Stimulated activated CD4-positive, alpha-beta T cell treated with anti-CD3 and anti-CD28 coated beads, TNF-alpha, amount 100 ng/mL, for 48 hours (primary cell): Measurements from ENCODE around the gene MOAP1.
"Not testable (repeated sequence)": the region's sequence is repeated elsewhere in the genome, so short reads cannot be mapped to it uniquely, and the experiment has no call there.

Experiments
- DNase-seq, 3 donors: peaks; one replicate each; pipeline ENCODE4 v3.0.0-alpha.2; 2020; ENCODE audit warnings: low read depth in 3 of 3

MOAP1 gene

DNA sequence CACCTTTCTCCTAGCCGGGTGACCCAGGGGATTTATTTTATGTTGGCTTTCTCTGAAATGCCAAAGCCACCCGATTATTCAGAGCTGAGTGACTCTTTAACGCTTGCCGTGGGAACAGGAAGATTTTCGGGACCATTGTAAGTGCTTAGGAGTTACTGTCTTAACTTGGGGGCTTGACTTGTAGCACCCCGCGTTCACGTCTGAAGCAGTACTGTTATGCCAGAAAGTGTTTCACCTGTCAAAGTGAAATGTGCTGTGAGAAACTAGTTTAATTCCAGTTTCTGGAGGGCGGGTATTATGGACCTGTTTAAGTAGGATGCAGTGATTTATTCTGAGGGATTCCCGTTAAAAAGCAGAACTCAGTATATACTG lies 638 bp upstream of the MOAP1 start:
- DNase-seq, result no peak

DNA sequence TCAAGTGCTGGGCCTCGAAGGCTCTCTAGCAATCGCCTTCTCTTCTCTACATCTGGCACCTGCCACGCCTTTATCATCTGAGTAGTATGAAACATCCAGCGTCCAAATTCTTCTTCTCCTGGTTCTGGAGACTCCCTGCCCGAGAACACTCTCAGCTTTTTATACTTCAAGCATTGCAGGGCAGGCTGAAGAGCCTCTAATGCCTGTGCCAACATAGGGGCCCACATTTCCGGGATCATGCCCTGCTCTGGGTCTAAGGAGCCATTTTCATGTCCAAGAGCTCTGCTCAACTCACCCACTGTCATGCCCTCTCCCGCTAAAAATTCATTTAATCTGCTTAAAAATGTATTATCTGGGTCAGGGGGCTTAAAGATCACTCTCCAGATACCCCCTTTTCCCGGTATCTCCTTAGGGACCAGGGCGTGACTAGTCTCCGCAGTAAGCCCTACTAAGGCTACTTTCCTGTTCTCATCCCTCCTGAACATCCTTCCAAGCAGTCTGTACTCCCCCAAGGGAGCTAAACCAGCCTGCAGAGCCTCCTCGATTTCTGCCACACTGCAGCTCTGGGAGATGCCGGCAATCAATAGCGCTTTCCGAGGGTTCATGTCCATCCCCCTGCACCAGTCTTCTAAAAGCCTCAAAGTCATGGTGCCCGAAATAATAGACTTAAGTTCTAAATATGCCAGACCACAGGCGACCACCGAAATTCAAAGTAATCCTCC lies 940 bp downstream of the MOAP1 start:
- no peak for DNase-seq

DNA sequence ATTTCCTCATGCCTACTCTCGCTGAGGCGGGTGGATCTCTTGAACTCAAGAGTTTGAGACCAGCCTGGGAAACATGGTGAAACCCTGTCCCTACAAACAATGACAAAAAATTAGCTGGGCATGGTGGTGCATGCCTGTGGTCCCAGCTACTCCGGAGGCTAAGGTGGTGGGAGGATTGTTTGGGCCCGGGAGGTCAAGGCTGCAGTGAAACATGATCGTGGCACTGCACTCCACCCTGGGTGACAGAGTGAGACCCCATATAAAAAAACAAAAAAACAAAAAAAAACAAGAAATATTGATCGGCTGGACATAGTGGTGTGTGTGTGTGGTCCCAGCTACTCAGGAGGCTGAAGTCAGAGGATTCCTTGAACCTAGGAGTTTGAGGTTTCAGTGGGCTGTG lies 9.2 kb downstream of the MOAP1 start:
- DNase-seq, result no peak

DNA sequence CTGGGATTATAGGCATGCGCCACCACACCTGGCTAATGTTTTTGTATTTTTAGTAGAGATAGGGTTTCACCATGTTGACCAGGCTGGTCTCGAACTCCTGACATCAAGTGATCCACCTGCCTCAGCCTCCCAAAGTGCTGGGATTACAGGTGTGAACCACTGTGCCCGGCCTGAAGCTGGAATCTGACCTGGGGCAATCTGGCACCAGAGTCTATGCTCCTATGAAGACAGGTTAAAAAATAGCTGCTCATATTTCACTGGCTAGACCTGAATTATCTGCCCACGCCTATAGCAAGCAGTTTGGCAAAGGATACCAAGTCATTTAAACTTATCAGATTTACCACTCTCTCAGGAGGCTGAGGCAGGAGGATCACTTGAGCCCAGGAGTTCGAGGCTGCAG lies 10.0 kb downstream of the MOAP1 start:
- not testable (repeated sequence) for DNase-seq

DNA sequence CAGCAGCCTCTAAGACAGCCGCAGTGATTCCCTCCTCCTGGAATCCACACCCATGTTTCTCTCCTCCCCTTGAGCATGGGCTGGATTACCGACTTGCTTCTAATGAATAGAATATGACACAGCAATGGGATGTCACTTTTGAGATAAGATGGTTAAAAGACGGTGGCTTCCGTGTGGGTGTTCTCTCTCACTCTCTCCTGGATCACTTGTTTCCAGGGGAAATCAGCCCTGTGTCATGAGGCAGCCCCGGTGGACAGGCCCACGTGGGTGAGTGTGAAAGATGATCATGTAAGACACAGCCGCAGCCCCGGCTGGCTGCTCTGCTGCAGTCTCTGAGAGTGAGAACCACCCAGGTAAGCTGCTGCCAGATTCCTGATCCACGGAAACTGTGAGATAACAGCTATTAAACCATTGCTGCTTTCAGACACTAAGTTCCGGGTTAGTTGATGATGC lies 10.7 kb downstream of the MOAP1 start:
- no peak for DNase-seq

DNA sequence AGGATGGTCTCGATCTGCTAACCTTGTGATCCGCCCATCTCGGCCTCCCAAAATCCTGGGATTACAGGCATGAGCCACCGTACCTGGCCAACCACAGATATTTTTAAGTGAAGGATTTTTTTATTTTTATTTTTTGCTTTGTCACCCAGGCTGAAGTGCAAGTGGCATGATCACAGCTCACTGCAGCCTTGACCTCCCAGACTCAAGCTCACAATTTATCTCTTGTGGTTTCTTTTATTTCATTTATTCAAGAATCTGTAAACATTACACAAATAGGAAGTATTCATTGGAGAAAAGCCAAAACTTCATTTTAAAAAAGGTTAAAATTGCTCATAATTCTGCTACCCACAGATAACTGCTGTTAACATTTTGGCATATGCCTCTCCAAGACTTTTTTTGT lies 13.3 kb downstream of the MOAP1 start:
- no peak for DNase-seq

DNA sequence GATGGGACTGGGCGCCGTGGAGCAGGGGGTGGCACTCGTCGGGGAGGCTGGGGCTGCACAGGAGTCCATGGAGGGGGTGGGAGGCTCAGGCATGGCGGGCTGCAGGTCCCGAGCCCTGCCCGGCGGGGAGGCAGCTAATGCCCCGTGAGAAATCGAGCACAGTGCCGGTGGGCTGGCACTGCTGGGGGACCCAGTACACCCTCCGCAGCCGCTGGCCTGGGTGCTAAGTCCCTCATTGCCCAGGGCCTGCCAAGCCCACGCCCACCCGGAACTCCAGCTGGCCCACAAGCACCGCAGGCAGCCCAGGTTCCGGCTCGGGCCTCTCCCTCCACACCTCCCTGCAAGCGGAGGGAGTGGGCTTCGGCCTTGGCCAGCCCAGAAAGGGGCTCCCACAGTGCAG lies 14.6 kb downstream of the MOAP1 start:
- DNase-seq, result not testable (repeated sequence)

DNA sequence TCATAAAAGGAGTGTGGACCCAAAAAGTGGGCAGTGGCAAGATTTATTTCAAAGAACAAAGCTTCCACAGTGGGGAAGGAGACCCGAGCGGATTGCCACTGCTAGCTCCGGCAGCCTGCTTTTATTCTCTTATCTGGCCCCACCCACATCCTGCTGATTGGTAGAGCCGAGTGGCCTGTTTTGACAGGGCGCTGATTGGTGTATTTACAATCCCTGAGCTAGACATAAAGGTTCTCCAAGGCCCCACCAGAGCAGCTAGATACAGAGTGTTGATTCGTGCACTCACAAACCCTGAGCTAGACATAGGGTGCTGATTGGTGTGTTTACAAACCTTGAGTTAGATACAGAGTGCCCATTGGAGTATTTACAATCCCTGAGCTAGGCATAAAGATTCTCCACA lies 15.1 kb downstream of the MOAP1 start:
- not testable (repeated sequence) for DNase-seq

DNA sequence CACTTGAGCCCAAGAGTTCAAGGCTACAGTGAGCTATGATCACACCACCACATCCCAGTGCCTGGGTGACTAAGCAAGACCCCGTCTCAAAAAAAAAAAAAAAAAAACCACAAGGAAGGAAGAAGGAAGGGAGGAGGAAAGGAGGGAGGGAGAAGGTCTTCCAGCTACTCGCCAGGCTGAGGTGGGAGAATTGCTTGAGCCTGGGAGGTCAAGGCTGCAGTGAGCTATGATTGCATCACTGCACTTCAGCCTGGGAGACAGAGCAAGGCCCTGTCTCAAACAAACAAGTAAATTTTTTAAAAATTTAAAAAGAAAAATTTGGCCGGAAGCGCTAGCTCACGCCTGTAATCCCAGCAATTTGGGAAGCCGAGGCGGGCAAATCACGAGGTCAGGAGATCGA lies 16.1 kb downstream of the MOAP1 start:
- DNase-seq, result not testable (repeated sequence)

DNA sequence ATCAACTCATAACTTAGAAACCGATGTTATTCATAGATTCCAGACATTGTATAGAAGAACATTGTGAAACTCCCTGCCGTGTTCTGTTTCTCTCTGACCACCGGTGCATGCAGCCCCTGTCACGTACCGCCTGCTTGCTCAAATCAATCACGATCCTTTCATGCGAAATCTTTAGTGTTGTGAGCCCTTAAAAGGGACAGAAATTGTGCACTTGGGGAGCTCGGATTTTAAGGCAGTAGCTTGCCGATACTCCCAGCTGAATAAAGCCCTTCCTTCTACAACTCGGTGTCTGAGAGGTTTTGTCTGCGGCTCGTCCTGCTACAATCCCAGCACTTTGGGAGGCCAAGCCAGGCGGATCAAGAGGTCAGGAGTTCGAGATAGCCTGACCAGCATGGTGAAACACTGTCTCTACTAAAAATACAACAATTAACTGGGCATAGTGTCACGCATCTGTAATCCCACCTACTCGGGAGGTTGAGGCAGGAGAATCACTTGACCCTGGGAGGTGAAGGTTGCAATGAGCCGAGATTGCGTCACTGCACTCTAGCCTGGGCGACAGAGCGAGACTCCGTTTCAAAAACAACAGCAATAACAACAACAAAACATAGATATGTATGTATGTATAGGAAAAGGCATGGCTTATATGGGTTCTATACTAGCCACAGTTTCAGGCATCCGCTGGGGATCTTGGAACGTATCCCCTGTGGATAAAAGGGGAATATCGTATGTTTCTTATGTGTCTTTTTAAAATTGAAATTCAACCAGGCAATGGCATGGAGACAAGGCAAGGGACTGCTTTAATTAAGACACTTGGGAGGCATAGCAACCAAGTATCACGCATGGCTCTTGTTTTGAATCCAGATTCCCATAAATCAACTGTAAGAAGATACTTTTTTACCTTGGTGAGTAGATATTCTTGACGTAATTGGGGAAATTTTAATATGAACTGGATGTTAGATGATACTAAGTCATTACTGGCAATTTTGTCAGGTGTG lies 19.1 kb downstream of the MOAP1 start:
- DNase-seq, result not testable (repeated sequence)

DNA sequence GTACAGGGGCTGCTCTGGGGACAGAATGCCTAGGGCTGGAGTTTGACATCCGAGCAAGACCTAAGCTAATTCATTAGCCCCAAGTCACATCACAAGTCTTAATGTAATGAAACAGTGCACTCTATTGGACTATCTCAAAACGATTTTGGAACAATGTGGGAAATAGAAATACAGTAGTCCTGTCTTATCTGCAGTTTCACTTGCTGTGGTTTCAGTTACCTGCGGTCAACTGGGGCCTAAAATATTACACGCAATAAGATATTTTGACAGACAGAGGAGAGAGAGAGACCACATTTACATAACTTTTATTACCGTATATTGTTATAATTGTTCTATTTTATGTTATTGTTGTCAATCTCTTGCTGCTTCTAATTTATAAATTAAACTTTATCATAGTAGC lies 21.1 kb downstream of the MOAP1 start:
- no peak for DNase-seq

DNA sequence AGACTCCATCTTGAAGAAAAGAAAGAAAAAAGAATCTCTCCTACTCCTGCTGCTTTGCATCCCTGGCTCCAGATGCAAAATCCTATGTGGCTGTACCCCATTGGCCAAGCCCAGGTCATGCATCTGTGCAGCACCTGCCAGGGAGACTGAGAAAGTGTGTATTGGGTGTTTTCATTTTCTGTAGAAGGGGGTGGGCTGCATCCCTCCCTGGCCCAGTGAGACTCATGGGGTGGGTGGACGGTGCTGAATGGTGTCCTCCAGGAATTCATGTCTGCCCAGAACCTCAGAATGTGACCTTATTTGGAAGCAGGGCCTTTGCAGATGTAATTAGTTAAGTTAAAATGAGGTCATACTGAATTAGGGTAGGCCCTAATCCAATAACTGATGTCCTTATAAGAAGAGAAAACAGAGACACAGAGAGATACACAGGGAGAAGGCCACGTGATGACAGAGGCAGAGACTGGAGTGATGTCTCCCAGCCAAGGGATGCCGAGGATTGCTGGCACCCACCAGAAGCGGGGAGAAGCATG lies 23.2 kb downstream of the MOAP1 start:
- no peak for DNase-seq

DNA sequence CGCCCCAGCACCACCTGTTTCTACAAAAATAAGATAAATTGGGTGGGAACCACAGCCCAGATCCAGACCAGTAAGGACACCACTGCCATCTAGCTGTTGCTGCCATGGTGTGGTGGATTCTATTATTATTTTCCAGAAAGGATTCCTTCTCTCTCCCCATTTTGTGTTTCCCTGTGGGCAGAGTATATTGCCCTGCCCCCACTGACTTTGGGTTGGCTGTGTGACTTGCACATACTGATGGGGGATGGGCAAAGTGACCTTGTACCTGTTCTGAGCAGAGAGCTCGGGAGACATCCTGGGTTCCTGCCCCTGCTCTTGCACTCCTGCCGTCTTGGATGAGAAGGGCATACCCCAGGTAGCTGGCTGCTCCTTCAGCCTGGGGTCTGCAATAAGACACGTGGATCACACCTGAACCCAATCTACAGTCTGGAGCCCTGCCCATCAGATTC lies 24.3 kb downstream of the MOAP1 start:
- no peak for DNase-seq

DNA sequence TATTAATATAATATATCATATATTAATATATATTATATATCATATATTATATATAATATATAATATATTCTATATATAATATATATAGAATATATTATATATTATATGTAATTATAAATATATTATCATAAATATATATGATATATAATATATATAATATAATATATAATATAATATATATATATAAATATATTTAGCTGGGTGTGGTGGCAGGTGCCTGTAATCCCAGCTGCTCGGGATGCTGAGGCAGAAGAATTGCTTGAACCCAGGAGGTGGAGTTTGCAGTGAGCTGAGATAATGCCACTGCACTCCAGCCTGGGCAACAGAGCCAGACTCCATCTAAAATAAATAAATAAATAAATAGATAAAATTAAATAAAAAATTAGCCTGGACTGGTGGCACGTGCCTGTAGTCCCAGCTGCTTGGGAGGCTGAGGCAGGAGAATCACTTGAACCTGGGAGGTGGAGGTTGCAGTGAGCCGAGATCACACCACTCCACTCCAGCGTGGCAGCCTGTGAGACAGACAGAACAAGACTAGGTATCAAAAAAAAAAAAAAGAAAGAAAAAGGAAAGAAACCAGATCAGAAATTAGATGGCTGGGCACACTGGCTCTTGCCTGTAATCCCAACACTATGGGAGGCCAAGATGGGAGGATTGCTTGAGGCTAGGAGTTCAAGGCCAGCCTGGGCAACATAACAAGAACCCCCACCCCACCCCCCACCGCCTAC lies 24.9 kb downstream of the MOAP1 start:
- not testable (repeated sequence) for DNase-seq

DNA sequence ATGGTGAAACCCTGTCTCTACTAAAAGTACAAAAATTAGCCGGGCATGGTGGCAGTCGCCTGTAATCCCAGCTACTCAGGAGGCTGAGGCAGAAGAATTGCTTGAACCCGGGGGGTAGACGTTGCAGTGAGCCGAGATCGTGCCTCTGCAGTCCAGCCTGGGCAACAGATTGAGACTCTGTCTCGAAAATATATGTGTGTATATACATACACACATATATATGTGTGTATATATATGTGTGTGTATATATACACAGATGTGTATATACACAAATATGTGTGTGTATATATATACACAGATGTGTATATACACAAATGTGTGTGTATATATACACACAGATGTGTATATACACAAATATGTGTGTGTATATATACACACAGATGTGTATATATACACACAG lies 26.3 kb downstream of the MOAP1 start:
- DNase-seq, result not testable (repeated sequence)

DNA sequence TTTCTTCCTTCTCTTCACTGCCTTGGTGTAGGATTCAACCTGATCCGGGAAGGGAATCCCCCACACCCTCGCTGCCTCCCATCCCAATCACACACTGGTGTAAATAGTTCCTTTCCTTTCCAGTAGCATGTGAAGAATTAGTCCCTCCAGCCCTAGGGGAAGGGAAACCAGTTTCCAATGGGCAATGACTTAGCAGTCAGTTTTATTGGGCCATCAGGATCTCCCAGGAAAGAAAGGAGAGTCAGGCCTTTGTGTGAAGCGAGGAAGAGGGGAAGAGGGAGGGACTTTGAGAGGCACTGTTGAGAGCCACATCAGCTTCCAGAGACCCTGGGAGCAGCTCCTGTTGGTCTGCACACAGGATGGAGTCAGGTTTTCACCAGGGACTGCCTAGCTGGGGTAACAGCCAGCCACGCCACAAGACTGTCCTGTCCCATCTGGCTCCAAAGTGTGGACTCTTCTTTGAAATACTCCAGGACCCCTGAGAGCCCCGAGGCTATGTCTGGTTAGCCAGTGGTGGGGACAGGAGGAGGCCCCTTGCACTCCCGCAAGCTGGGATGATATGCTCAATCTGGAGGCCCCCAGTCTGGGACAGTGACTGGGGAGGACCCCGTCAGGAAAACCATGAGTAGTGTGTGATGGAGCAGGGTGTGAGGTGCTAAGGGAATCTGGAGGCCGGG lies 27.9 kb downstream of the MOAP1 start:
- no peak for DNase-seq

DNA sequence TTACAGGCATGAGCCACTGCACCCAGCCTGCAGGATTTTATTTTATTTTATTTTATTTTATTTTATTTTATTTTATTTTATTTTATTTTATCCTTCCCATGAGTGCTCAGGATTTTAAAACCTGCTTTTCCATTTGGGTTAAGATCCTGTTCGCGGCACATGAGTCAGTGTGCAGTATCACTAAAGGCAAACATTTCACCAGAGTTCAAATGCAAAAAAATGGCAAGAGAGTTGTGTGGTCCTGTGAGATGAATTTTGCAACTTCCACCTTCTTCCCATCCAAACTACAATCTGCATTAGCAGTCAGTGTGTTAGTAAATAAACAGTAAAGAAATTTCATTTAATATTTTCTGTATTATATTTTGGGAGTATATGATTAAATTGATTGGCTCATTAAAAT lies 29.0 kb downstream of the MOAP1 start:
- DNase-seq, result no peak

DNA sequence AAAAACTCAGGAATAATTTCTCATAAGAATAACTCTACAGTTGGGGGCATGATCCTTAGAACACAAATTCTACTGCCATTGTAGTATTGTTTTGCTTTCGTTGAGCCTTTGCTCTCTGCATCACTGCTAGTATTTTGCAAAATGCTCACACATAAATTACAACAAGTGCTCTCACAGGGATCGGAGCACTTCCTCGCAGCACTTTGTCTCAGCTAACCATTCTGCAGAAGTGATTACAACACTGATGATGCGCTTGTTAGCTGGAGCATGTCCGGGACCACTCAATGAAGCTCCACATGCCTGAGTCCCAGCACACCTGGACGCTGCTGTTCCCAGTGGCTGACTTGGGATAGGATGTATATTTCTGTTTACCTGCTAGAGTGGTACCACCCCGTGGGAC lies 31.6 kb downstream of the MOAP1 start:
- DNase-seq, result no peak

DNA sequence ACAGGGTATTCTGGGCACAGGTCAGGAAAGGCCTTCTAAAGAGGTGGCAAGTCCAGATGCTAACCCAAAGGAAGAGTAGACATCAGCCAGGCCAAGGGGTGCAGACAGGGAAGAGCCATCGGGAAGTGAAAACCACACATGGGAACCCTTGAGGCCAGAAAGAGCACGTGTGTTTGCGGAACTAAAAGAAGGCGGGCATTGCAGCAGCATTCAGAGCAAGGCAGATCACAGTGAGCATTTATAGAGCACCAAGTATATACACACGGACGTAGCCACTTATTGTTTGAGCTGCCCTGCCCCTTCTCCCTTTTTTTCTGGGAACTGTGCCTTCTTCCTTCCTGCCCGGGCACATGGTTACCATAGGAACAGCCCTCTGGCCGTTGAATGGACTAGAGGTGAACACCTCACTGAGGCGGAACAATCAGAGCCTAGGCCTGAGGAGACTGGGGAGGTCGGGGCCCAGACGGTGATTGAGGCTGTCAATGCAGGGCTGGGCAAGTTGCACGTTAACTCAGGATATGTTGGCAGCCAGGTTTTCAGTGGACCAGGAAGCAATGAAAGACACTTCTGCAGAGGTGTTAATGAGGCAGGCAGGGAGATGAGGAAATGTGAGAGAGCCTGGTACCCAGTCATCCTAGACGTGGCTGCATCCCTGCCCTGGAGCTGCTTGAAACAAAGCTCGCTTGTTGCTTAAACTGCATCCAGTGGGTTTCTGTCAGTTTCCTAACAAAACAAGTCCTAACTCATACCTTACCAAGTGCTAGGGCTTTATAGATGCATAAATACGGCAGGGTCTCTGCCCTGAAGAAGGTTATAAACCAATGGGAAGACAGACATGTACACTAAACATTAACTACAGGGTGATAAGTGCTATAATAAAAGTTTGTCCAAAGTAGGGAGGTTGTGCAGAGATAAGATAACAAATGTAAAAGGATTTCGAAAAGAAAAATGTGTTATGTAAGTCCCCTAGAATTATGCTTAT lies 34.2 kb downstream of the MOAP1 start:
- DNase-seq, result no peak

DNA sequence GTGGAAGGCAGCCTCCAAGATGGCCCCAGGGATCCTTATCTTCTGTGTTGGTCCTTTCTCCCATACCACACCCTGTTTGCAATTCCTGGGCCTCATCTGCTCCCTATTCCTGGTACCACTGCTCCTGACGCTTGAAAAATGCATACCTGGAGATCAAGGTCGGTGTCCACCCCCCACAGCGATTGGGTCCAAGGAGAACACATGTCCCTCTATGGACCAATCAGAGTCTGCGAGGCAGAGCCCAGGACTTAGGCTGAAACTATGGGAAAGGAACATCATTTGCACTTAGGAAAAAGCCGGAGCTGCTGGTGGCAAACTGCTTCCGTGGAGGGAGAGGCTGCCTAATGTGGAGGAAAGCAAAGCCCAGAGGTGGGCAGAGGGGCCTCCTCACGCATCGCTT lies 35.7 kb downstream of the MOAP1 start:
- DNase-seq, result no peak
